CD14-positive monocyte (primary cell): Measurements from ENCODE around the gene ZAR1L. TPM values are rescaled to one million over a fixed set of nuclear protein-coding genes. Genes with fewer than 3 reads are reported as not detected.

ENCODE experiments used
- DNase-seq, 3 donors: peaks; one replicate each; pipeline ENCODE4 v3.0.0-alpha.2; 2011 to 2022
- H2AFZ ChIP-seq: 2 replicates; pipeline ENCODE4 v1.6.0; 2012; ENCODE audit warnings: mild to moderate bottlenecking, low read depth, low read length, inconsistent platforms; ENCODE audit not compliant: insufficient read depth, poor library complexity, severe bottlenecking
- H3K27ac ChIP-seq, 2 donors: 1 replicate in 1 of 2; 2 replicates in 1 of 2; pipeline ENCODE4 v1.5.1; 2012 to 2013; ENCODE audit warnings: low read length in 2 of 2, control low read depth in 1 of 2, inconsistent platforms in 1 of 2, low read depth in 1 of 2, mild to moderate bottlenecking in 1 of 2
- H3K27me3 ChIP-seq, 2 donors: one replicate each; pipeline versions ENCODE4 v1.6.0 to v1.6.1; 2011 to 2013; ENCODE audit warnings: low read length in 2 of 2; ENCODE audit not compliant: control insufficient read depth in 2 of 2, insufficient read depth in 2 of 2
- H3K36me3 ChIP-seq, 2 donors: replicated peaks in 1 of 2; 1 replicate in 1 of 2; 2 replicates in 1 of 2; pipeline versions ENCODE4 v1.5.1 to v1.6.1; 2012 to 2013; ENCODE audit warnings: low read length in 2 of 2, control low read depth in 1 of 2, inconsistent platforms in 1 of 2, mild to moderate bottlenecking in 1 of 2; ENCODE audit not compliant: insufficient read depth in 2 of 2, control insufficient read depth in 1 of 2
- H3K4me1 ChIP-seq, 2 donors: 1 replicate in 1 of 2; 2 replicates in 1 of 2; pipeline versions ENCODE4 v1.5.1 to v1.6.1; 2012 to 2013; ENCODE audit warnings: low read length in 2 of 2, control low read depth in 1 of 2, inconsistent platforms in 1 of 2, mild to moderate bottlenecking in 1 of 2, moderate library complexity in 1 of 2; ENCODE audit not compliant: insufficient read depth in 2 of 2, control insufficient read depth in 1 of 2
- H3K4me2 ChIP-seq: replicated peaks from 2 replicates; pipeline ENCODE3; 2012; ENCODE audit warnings: low read length, moderate library complexity, mild to moderate bottlenecking; ENCODE audit not compliant: poor library complexity, severe bottlenecking; ENCODE audit errors: extremely low read depth
- H3K4me3 ChIP-seq, 3 experiments: fragments of 200-600 bp in 1 of 3; sonication (generic) in 1 of 3; replicated peaks in 1 of 3; 1 replicate in 2 of 3; 2 replicates in 1 of 3; pipeline ENCODE4 v1.5.1; 2011 to 2013; ENCODE audit warnings: low read length in 3 of 3, mild to moderate bottlenecking in 3 of 3, control low read depth in 2 of 3, low read depth in 2 of 3, inconsistent platforms in 1 of 3, moderate library complexity in 1 of 3
- H3K79me2 ChIP-seq: 2 replicates; pipeline ENCODE4 v1.6.0; 2012; ENCODE audit warnings: mild to moderate bottlenecking, control low read depth, inconsistent platforms, low read length, moderate library complexity; ENCODE audit not compliant: insufficient read depth
- H3K9ac ChIP-seq: 2 replicates; pipeline ENCODE4 v1.6.0; 2017; ENCODE audit warnings: low read length, mild to moderate bottlenecking; ENCODE audit not compliant: insufficient read depth, poor library complexity, severe bottlenecking
- H3K9me3 ChIP-seq, 2 donors: replicated peaks in 1 of 2; 1 replicate in 1 of 2; 2 replicates in 1 of 2; pipeline versions ENCODE4 v1.5.1 to v1.6.1; 2012 to 2013; ENCODE audit warnings: low read length in 2 of 2, control low read depth in 1 of 2; ENCODE audit not compliant: control insufficient read depth in 1 of 2, insufficient read depth in 1 of 2
- H4K20me1 ChIP-seq: 2 replicates; pipeline ENCODE4 v1.6.0; 2012; ENCODE audit warnings: mild to moderate bottlenecking, low read length, control low read depth, moderate library complexity; ENCODE audit not compliant: insufficient read depth
- H3K27ac Mint-ChIP-seq, 7 donors: one replicate each; pipeline ENCODE4 v1.8.0; 2020; ENCODE audit warnings: mild to moderate bottlenecking in 7 of 7, mixed read lengths in 7 of 7, moderate library complexity in 6 of 7, inconsistent platforms in 2 of 7
- H3K27me3 Mint-ChIP-seq, 3 donors: one replicate each; pipeline ENCODE4 v1.8.0; 2021 to 2022; ENCODE audit warnings: low read depth in 3 of 3, mild to moderate bottlenecking in 3 of 3, mixed read lengths in 3 of 3, moderate library complexity in 3 of 3, inconsistent platforms in 1 of 3
- H3K36me3 Mint-ChIP-seq, 2 donors: one replicate each; pipeline ENCODE4 v1.8.0; 2020; ENCODE audit warnings: mixed read lengths in 2 of 2, inconsistent platforms in 1 of 2, mild to moderate bottlenecking in 1 of 2
- H3K4me1 Mint-ChIP-seq: one replicate; pipeline ENCODE4 v1.8.0; 2020; ENCODE audit warnings: mild to moderate bottlenecking, mixed read lengths
- H3K4me3 Mint-ChIP-seq, 2 donors: one replicate each; pipeline ENCODE4 v1.8.0; 2020; ENCODE audit warnings: mild to moderate bottlenecking in 2 of 2, mixed read lengths in 2 of 2, moderate library complexity in 1 of 2
- H3K9me3 Mint-ChIP-seq, 7 donors: one replicate each; pipeline ENCODE4 v1.8.0; 2020 to 2022; ENCODE audit warnings: mixed read lengths in 7 of 7, mild to moderate bottlenecking in 6 of 7, moderate library complexity in 6 of 7, inconsistent platforms in 2 of 7
- WGBS: methylation state at CpG from one replicate; pipeline ENCODE4 v1.1.5; 2013; ENCODE audit warnings: missing lambda C conversion rate; ENCODE audit not compliant: insufficient coverage; 5-methylcytosine and 5-hydroxymethylcytosine counted together
- intact Hi-C, 2 donors: fragments of 100-400 bp; cut with micrococcal nuclease; formaldehyde crosslinking; loops; one replicate each; pipeline versions ENCODE4 v1.15.0 to v1.15.1; 2023
- polyA plus RNA-seq, 3 donors: library from polyadenylated mRNA; depleted of rRNA in 1 of 3; unstranded in 2 of 3; stranded (reverse) in 1 of 3; fragments of 300-500 nt in 2 of 3; fragments of >200 nt in 1 of 3; fragmentation: Illumina TruSeq in 2 of 3; gene quantifications; 1 replicate in 2 of 3; 2 replicates in 1 of 3; pipeline ENCODE4 v1.2.3, GENCODE V29; 2012 to 2021
- TF ChIP-seq, protein P1 (sequence below): fragments of 200-600 bp; IDR thresholded peaks from one replicate; pipeline ENCODE4 v1.8.0; 2022; ENCODE audit warnings: antibody characterized with exemption, mild to moderate bottlenecking

Gene ZAR1L
- polyA plus RNA-seq, 3 donors: not detected

DNA sequence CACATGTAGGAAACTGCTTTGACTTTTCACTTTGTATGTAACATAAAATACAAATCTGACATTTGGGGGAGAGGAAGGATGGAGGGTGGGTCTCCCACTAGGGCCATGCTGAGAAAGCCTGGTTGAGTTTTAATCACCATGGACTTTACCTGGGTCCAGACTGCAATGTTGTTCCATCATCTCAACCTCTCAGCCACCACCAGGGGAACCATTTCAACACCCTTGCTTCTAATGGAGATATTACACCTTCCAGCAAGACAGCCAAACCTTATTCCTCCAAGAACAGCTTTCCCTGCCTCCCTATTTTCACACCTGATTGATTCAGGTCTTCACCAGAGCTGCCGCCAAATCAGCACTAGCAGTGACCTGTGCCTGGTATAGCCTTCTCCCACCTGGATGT lies 56.0 kb downstream of the ZAR1L start:
- H3K79me2 ChIP-seq: no peaks in the 10 kb centered on the region
- H3K4me3 ChIP-seq: no peak overlapping the region
- 100% methylated on average over 1 of the region's 1 CpG for WGBS
- H3K4me1 ChIP-seq: no peaks in the 10 kb centered on the region
- Mint-ChIP-seq H3K36me3 (peaks cover 83 to 92% of the 10 kb centered on the region in 2 donors), H3K9me3 (no peaks in the 10 kb centered on the region), H3K27me3 (peaks cover 0 to 2% (median 0%) of the 10 kb centered on the region in 3 donors), H3K4me1 (no peaks in the 10 kb centered on the region), H3K4me3 (no peak overlapping the region), H3K27ac (no peak overlapping the region)
- H3K9me3 ChIP-seq: no peaks in the 10 kb centered on the region
- H4K20me1 ChIP-seq: no peaks in the 10 kb centered on the region
- DNase-seq: no peak
- peaks cover 90 to 100% of the 10 kb centered on the region in 2 donors for H3K36me3 ChIP-seq
- TF ChIP-seq, protein P1, sequence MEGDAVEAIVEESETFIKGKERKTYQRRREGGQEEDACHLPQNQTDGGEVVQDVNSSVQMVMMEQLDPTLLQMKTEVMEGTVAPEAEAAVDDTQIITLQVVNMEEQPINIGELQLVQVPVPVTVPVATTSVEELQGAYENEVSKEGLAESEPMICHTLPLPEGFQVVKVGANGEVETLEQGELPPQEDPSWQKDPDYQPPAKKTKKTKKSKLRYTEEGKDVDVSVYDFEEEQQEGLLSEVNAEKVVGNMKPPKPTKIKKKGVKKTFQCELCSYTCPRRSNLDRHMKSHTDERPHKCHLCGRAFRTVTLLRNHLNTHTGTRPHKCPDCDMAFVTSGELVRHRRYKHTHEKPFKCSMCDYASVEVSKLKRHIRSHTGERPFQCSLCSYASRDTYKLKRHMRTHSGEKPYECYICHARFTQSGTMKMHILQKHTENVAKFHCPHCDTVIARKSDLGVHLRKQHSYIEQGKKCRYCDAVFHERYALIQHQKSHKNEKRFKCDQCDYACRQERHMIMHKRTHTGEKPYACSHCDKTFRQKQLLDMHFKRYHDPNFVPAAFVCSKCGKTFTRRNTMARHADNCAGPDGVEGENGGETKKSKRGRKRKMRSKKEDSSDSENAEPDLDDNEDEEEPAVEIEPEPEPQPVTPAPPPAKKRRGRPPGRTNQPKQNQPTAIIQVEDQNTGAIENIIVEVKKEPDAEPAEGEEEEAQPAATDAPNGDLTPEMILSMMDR: no peak
- no peaks in the 10 kb centered on the region for H3K27me3 ChIP-seq
- H3K9ac ChIP-seq: no peak overlapping the region
- no peak overlapping the region for H3K4me2 ChIP-seq
- H2AFZ ChIP-seq: no peak overlapping the region
- intact Hi-C loops: no loop called here
- H3K27ac ChIP-seq: no peak overlapping the region

DNA sequence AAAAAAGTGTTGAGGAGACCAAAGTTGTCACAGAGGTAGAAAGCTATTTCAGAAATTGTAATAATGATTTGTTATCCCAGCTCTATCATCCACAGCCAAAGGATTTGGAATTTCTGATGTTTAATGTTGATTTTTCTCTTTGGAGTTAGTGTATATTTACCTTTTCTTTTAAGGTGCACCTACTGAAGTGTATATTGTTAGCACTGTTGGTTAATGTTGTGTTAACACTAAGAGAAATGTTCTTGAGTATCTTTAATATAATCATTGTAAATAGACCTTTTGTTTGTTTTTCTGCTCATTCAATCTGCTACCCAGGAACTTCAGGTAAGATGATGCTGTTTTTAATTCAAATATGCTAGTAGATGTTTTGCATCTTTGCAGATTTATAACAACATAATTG lies 57.5 kb downstream of the ZAR1L start:
- Histone ChIP-seq H3K4me3 (no peak overlapping the region), H2AFZ (no peak overlapping the region), H3K36me3 (peaks cover 91 to 100% of the 10 kb centered on the region in 2 donors), H4K20me1 (no peaks in the 10 kb centered on the region), H3K9me3 (no peaks in the 10 kb centered on the region), H3K4me1 (no peaks in the 10 kb centered on the region), H3K9ac (no peak overlapping the region), H3K4me2 (no peak overlapping the region), H3K27me3 (no peaks in the 10 kb centered on the region), H3K79me2 (no peaks in the 10 kb centered on the region), H3K27ac (no peak overlapping the region)
- no peaks in the 10 kb centered on the region for H3K4me1 Mint-ChIP-seq
- H3K27me3 Mint-ChIP-seq: peaks cover 0 to 2% (median 0%) of the 10 kb centered on the region in 3 donors
- H3K27ac Mint-ChIP-seq: no peak overlapping the region
- H3K9me3 Mint-ChIP-seq: no peaks in the 10 kb centered on the region
- intact Hi-C loops: no loop called here
- TF ChIP-seq, protein P1: no peak
- DNase-seq: no peak
- peaks cover 83 to 90% of the 10 kb centered on the region in 2 donors for H3K36me3 Mint-ChIP-seq
- no peak overlapping the region for H3K4me3 Mint-ChIP-seq
